Stimulated activated CD8-positive, alpha-beta memory T cell treated with anti-CD3 and anti-CD28 coated beads, Interleukin-2, amount 100 ng/mL, for 1 hour (primary cell): ENCODE data around the gene FAM229B.

ENCODE experiments used
- DNase-seq, 2 donors: peaks; one replicate each; pipeline ENCODE4 v3.0.0-alpha.2; 2020; ENCODE audit warnings: low read depth in 2 of 2

The FAM229B gene

GRCh38 chr6:112141707-112142106, 54.3 kb downstream of the FAM229B start:
- DNase-seq: no peak

- no peak for DNase-seq
Measured at GRCh38 chr6:112144145-112144926, 56.9 kb downstream of the FAM229B start.

- no peak for DNase-seq
Measured at GRCh38 chr6:112145080-112145573, 57.7 kb downstream of the FAM229B start.

GRCh38 chr6:112148103-112148502, 60.7 kb downstream of the FAM229B start:
- no peak for DNase-seq

- DNase-seq: no peak
Measured at GRCh38 chr6:112149236-112149635, 61.8 kb downstream of the FAM229B start.

GRCh38 chr6:112149719-112150263, 62.4 kb downstream of the FAM229B start:
- no peak for DNase-seq

- DNase-seq: no peak
Measured at GRCh38 chr6:112150363-112150762, 63.0 kb downstream of the FAM229B start.
